Type B pancreatic cell (in vitro differentiated cells): Measurements from ENCODE around the gene SPAM1. TPM values are rescaled to one million over a fixed set of nuclear protein-coding genes. Genes with fewer than 3 reads are reported as not detected.
"Not testable (repeated sequence)": the region's sequence is repeated elsewhere in the genome, so short reads cannot be mapped to it uniquely, and the experiment has no call there.

Source experiments
- DNase-seq: peaks from one replicate; pipeline ENCODE4 v3.0.0; 2021; ENCODE audit warnings: mixed read lengths; ENCODE audit not compliant: unreplicated experiment; ENCODE audit errors: extremely low spot score
- H3K27ac Mint-ChIP-seq: 2 replicates; pipeline ENCODE4 v1.8.0; 2021; ENCODE audit warnings: mild to moderate bottlenecking, mixed read lengths
- H3K27me3 Mint-ChIP-seq: 2 replicates; pipeline ENCODE4 v1.8.0; 2021; ENCODE audit warnings: mixed read lengths
- H3K36me3 Mint-ChIP-seq: 2 replicates; pipeline ENCODE4 v1.8.0; 2021; ENCODE audit warnings: mixed read lengths
- H3K4me1 Mint-ChIP-seq: one replicate; pipeline ENCODE4 v1.8.0; 2021; ENCODE audit warnings: mixed read lengths; ENCODE audit not compliant: unreplicated experiment
- H3K4me3 Mint-ChIP-seq: 2 replicates; pipeline ENCODE4 v1.8.0; 2021; ENCODE audit warnings: mild to moderate bottlenecking, mixed read lengths
- H3K9me3 Mint-ChIP-seq: 2 replicates; pipeline ENCODE4 v1.8.0; 2021; ENCODE audit warnings: mixed read lengths
- CTCF ChIP-seq: fragments of 200-600 bp; sonication (generic); conservative IDR thresholded peaks from 2 replicates; pipeline ENCODE4 v1.5.0; 2021; ENCODE audit warnings: antibody characterized with exemption, mild to moderate bottlenecking
- total RNA-seq: library from RNA; stranded (reverse); gene quantifications from 2 replicates; pipeline ENCODE4 v1.2.1, GENCODE V29; 2021; ENCODE audit warnings: low replicate concordance

Gene SPAM1
- total RNA-seq, 1 donor from 2014 or later, result not detected

GRCh38 chr7:123998921-123999320 is 73.9 kb downstream of the SPAM1 start:
- Mint-ChIP-seq H3K9me3 (peaks cover 8% of the 10 kb centered on the region), H3K4me3 (no peak overlapping the region), H3K4me1 (no peaks in the 10 kb centered on the region), H3K27ac (no peak overlapping the region), H3K36me3 (no peaks in the 10 kb centered on the region), H3K27me3 (no peaks in the 10 kb centered on the region)
- DNase-seq, result no peak
- no peak for TF ChIP-seq CTCF

GRCh38 chr7:123999703-124000102 is 74.7 kb downstream of the SPAM1 start:
- peaks cover 8% of the 10 kb centered on the region for H3K9me3 Mint-ChIP-seq
- H3K27ac Mint-ChIP-seq, result no peak overlapping the region
- no peaks in the 10 kb centered on the region for H3K4me1 Mint-ChIP-seq
- no peaks in the 10 kb centered on the region for H3K27me3 Mint-ChIP-seq
- no peaks in the 10 kb centered on the region for H3K36me3 Mint-ChIP-seq
- no peak overlapping the region for H3K4me3 Mint-ChIP-seq
- no peak for DNase-seq
- no peak for TF ChIP-seq CTCF

GRCh38 chr7:124008296-124008695 is 83.3 kb downstream of the SPAM1 start:
- H3K27ac Mint-ChIP-seq, H3K36me3 Mint-ChIP-seq, H3K4me3 Mint-ChIP-seq, H3K9me3 Mint-ChIP-seq, DNase-seq, H3K4me1 Mint-ChIP-seq, H3K27me3 Mint-ChIP-seq: not testable (repeated sequence)

- no peak overlapping the region for H3K27ac Mint-ChIP-seq
- no peaks in the 10 kb centered on the region for H3K27me3 Mint-ChIP-seq
- no peak for DNase-seq
- TF ChIP-seq CTCF, result no peak
- H3K9me3 Mint-ChIP-seq, result peaks cover 3% of the 10 kb centered on the region
- no peak overlapping the region for H3K4me3 Mint-ChIP-seq
- H3K36me3 Mint-ChIP-seq, result no peaks in the 10 kb centered on the region
- H3K4me1 Mint-ChIP-seq, result no peaks in the 10 kb centered on the region
Measured at GRCh38 chr7:124009321-124009720, 84.3 kb downstream of the SPAM1 start.

Other genes starting within 250 kb of the SPAM1 start
- gene WASL, start 176.2 kb upstream of the SPAM1 start, total RNA-seq, result 34.4 and 47.5 TPM in 2 replicates
- gene HYAL4, start 80.1 kb upstream of the SPAM1 start, total RNA-seq, result 0.21 TPM in 1 of 2 replicates, not detected in the other
- 0.19 and 0.33 TPM in 2 replicates for gene TMEM229A, start 107.8 kb downstream of the SPAM1 start, total RNA-seq